ENCODE results near the gene TMPRSS3.
"Not testable (repeated sequence)": the region's sequence is repeated elsewhere in the genome, so short reads cannot be mapped to it uniquely, and the experiment has no call there.

Gene TMPRSS3

GRCh38 chr21:42426876-42427480 lies 31.1 kb upstream of the TMPRSS3 start:
- no peak for DNase-seq

- no peak for DNase-seq
Measured at GRCh38 chr21:42426424-42426823, 30.6 kb upstream of the TMPRSS3 start.

- DNase-seq = no peak
Measured at GRCh38 chr21:42425591-42425990, 29.7 kb upstream of the TMPRSS3 start.

- no peak for DNase-seq
Measured at GRCh38 chr21:42424914-42425541, 29.2 kb upstream of the TMPRSS3 start.

GRCh38 chr21:42423685-42424084 lies 27.8 kb upstream of the TMPRSS3 start:
- no peak for DNase-seq

GRCh38 chr21:42423197-42423675 lies 27.4 kb upstream of the TMPRSS3 start:
- no peak for DNase-seq

- no peak for DNase-seq
Measured at GRCh38 chr21:42421018-42421793, 25.4 kb upstream of the TMPRSS3 start.

- DNase-seq = no peak
Measured at GRCh38 chr21:42419845-42420244, 24.0 kb upstream of the TMPRSS3 start.

- no peak for DNase-seq
Measured at GRCh38 chr21:42418886-42419285, 23.0 kb upstream of the TMPRSS3 start.

- no peak for DNase-seq
Measured at GRCh38 chr21:42417533-42417932, 21.7 kb upstream of the TMPRSS3 start.

GRCh38 chr21:42414928-42415769 lies 19.3 kb upstream of the TMPRSS3 start:
- DNase-seq = no peak

- no peak for DNase-seq
Measured at GRCh38 chr21:42414553-42414927, 18.7 kb upstream of the TMPRSS3 start.

- no peak for DNase-seq
Measured at GRCh38 chr21:42414066-42414465, 18.2 kb upstream of the TMPRSS3 start.

- DNase-seq = no peak
Measured at GRCh38 chr21:42413500-42413899, 17.6 kb upstream of the TMPRSS3 start.

GRCh38 chr21:42413093-42413492 lies 17.2 kb upstream of the TMPRSS3 start:
- DNase-seq = no peak

- DNase-seq = no peak
Measured at GRCh38 chr21:42412636-42412933, 16.7 kb upstream of the TMPRSS3 start.

- DNase-seq = no peak
Measured at GRCh38 chr21:42411891-42412635, 16.2 kb upstream of the TMPRSS3 start.

GRCh38 chr21:42411197-42411869 lies 15.5 kb upstream of the TMPRSS3 start:
- no peak for DNase-seq

GRCh38 chr21:42409366-42409765 lies 13.5 kb upstream of the TMPRSS3 start:
- no peak for DNase-seq

GRCh38 chr21:42408718-42409117 lies 12.9 kb upstream of the TMPRSS3 start:
- not testable (repeated sequence) for DNase-seq

- DNase-seq = no peak
Measured at GRCh38 chr21:42407476-42407875, 11.6 kb upstream of the TMPRSS3 start.

- DNase-seq = no peak
Measured at GRCh38 chr21:42406866-42407265, 11.0 kb upstream of the TMPRSS3 start.
